ELF-1 (cell line): ENCODE data around the gene MYZAP.
A peak's percentile ranks its signal among the peaks of the same experiment; 100 is the strongest.

ENCODE experiments used
- DNase-seq: peaks from one replicate; pipeline ENCODE4 v3.0.0-alpha.2; 2016; ENCODE audit warnings: low read depth, low spot score

MYZAP gene

DNA sequence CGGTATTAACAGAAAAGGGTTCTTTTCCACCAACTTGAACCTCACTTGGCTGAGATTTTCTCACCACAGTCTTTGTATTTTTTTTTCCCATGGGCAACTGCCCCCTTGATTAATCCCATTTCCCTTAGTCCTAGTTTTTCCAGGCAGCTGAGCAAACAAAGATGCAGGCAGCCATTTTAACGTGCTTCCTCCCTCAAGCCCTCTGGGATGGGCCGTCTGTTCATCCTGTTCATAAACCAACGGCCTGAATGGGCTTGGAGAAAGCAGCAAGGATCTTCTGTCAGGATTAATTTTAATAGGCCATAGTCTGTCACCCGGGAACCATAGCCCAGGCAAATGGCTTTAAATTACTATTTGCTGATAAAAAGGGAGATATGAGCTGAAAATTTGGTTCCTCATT, 104.4 kb downstream of the MYZAP start:
- no peak for DNase-seq

DNA sequence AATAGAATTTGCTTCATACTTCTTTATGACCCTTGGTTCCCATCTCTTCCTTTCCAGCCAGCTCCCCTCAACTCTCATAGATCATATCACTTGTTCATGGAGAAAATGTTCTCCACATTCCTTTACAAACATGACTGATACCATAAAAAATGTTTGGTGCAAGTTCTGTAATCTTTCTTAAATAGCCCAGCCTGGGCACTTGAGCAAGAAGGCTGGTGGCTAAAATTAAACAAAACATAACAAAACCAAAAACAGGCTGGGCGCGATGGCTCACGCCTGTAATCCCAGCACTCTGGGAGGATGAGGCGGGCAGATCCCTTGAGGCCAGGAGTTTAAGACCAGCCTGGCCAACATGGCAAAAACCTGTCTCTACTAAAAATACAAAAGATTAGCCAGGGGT, 105.9 kb downstream of the MYZAP start:
- DNase-seq = no peak

DNA sequence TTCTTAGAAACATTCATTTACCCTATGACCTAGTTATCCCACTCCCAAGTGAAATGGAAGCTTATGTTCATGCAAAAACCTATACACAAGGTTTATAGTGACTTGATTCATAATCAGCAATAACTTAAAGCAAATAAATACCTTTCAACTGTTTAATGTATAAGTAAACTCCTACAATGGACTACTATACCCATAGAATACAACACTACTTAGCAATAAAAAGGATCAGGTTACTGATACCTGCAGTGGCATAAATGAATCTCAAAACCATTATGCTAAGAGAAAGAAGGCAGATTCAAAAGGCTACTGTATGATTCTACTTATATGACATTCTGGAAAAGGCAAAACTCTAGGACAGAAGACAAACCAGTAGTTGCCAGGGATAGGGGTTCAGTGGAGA, 106.5 kb downstream of the MYZAP start:
- no peak for DNase-seq

DNA sequence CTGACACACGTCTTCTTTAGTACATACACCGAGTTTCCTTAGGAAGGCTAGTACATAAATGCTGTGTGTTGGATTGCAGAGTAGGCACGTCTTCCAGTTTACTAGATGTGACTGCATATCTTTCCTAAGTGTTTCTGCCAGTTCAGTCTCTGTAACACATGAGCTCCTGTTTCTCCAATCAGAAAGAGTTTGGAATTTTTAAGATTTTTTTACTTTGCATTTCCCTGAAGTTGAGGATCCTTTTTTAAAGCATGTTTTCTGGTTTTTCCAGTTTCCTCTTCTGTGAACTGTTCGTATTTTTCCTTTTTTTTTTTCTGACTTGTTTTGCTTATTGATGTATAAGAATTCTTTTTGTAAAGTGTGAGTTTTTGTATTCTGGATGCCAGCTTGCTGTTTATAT, 107.3 kb downstream of the MYZAP start:
- no peak for DNase-seq

DNA sequence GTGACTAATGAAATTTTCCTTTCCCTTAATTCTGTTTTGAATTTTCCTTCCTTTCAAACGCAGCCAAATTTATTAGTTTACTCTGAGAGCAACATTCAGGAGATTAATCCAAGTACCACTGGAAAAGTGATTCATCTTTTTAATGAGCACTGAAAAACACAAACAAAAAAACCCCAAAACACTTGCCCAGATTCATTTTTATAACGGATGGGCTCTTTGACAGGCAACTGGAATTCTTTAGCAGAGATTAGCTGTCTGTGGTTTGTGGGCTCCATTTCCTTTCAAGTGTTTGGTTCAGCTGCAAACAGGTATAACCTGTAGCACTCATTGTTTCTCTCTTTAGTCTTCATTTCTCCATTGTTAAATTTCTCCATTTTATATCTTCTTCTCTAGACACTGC, 111.7 kb downstream of the MYZAP start:
- no peak for DNase-seq

DNA sequence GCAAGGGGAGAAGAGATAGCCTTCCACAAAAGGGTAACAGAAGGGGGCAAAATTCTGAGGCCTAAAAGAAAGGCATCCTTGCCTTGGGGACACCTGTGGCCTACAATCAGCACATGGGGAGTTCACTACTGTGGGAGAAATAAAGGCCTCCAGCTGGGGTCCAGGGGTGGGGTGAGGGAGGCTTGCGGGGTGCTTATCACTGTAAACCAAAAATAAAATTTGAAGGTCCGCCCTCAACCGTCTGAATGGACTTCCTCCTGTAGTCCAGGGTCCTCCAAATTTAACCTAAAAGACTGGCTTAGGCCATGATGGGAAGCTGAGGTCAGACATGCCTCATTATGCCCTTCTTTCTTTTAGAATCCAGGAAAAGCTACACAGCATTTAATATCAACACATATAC, 112.7 kb downstream of the MYZAP start:
- no peak for DNase-seq

DNA sequence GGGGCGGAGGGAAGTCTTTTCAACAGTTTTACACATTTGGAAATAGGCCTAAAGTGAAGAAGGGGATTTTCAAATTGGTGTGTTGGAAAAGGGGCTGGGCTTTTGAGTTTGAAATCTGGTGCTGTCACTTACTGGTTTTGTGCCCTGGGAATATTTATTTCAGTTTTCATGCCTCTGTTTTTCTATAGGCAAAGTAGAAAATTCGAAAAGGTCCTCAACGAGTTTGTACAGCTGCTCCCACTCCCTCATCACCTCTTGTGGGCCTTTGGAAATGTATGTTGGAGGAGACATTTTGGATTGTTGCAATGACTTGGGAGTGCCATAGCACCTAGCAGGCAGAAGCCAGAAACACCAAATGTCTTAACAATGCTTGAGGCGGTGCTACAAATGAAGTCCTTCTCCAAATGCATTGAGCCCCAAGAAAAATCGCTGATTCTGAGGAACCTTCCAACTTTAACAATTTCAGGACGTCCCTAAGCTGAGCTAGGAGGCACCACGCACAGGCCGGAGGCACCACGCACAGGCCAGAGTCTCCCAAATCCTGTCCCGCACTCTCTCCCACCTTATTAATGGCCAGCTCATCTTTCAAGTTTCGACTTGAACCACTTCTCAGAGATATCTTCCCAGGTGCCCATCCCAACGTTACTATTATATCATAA, 114.2 kb downstream of the MYZAP start:
- DNase-seq = no peak

DNA sequence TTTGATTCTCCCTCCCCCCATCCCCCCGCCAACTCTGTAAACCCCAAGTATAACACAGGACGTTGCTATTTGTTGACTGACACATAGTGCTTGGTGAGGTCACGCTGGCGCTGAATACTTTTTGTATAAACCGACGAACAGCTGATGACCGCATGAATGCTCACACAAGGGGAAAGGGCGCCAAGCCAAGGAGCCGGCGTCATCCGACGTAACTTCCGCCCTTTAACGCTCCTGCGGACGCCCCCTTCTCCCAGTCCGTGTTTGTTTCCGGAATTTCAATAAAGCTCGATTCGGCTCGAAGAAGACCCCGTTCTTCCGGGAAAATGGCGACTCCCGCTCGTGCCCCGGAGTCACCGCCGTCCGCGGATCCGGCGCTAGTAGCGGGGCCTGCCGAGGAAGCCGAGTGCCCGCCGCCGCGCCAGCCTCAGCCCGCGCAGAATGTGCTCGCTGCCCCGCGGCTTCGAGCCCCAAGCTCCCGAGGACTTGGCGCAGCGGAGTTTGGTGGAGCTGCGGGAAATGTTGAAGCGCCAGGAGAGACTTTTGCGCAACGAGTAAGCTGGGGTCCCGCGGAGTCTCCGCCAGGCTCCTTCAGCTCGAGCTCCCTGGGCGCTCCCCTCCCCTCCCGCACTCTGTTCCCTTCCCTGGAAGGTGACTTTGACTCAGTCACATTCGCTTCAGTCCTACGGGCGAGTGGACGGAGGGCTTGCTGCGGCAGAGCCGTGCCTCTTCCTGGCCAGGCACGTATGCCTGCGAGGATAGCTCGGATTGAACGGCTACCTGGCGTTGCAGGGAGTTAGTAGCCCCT, 114.9 kb downstream of the MYZAP start, which contains the start of gene POLR2M:
TSS of gene POLR2M (plus strand) at position 310 of the 805 bp plus-strand sequence. CDS start at position 439, 129 bp downstream.
- peak; percentile 96 for DNase-seq

DNA sequence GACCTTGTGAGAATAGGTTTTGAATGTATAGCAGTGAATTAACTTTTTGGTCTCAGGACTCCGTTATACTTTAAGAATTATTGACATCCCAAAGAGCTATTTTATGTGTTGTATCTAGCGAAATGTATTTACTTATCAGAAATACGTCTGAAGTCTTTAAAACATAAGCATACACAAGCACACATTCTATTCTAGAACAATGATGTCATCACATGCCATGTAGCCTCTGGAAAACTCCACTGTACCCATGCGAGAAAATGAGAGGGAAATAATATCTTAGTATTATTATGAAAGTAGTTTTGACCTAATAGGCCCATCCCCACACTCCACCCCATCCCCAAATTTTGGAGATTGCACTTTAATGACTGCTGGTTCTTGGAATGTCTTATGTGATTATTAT, 116.3 kb downstream of the MYZAP start:
- no peak for DNase-seq

DNA sequence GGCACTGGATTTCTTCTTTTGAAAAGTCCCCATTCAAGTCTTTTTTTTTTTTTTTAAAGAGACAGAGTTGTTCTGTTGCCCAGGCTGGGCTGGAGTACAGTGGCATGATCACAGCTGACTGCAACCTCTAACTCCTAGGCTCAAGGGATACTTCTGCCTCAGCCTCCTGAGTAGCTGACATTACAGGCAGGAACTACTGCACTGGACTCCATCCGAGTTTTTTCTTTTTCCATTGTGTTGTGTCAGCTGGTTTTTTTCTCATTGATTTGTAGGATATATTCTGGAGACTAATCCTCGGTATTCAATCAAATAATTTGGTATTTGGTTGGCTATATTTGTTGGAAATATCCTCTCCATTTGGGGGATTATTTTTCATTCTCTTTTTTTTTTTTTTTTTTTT, 126.6 kb downstream of the MYZAP start:
- DNase-seq = no peak

DNA sequence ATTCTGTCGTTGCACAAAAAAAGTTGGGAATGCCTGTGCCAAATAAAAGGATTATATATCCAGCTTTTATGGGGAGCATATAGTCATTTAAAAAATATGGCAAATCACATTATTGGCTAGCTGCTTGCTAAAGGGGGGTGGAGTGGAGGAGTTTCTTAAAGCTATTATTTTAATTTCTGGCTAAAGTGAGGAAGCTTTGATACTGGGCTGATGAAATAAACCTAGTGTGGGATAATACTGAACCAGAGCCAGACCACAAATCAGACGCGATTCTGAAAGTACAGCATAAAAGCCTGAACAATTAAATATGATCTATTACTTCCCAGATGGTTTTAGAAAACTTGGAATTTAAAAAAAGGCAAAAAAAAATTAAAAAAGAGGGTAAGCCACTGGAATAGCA, 129.2 kb downstream of the MYZAP start:
- no peak for DNase-seq

DNA sequence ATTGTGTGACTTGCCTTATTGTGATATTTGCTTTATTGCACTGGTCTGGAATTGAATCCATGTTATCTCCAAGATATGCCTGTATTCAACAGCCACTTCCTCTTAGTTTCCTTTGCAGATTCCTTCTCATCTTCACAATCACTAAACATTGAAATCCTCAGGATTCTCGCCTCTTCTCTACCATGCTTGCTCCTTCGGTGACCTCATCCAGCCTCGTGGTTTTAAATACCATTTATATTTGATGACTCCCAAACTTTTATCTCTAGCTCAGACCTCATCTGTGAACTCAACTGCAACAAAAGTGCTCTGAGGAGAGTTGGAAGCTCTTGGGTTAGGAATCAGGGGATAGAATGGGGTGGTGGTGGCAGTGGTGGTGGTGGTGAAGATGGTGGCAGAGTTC, 134.7 kb downstream of the MYZAP start:
- DNase-seq = no peak

DNA sequence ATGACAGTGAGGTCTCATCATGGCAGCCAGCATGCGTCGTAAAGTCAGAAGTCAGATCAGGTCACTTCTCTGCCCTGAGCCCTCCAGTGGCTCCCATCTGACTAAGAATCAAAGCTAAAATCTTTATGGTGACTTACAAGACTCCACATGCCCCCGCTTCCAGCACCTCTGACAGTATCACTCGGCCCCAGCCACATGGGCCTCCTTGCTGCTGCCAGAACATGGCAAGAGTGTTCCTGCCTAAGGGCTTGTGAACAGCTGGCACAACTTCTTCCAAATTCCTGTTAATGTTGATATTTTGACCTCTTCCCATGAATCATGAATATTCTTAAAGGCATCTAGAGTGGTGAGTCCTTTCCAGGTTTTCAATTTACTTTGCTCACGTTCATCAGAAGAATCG, 135.3 kb downstream of the MYZAP start:
- DNase-seq = no peak

DNA sequence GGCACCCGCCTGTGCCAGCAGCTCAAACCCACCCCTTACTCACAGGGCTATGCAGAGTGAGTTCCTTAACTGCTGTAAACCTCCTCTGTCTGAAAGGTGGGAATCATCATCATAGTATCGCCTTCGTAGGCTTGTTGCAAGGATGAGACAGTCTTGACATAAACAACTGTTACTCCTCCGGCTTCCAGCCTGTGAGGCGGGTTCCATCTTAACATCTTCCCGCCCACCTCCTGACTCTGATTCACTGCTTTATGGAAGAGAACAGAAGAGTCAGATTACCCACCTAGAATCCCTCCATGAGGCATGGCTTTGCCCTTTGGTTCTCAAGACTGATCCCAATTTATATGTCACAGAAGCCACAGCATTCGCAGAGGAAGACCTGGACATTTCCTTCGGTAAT, 136.7 kb downstream of the MYZAP start:
- DNase-seq = no peak

DNA sequence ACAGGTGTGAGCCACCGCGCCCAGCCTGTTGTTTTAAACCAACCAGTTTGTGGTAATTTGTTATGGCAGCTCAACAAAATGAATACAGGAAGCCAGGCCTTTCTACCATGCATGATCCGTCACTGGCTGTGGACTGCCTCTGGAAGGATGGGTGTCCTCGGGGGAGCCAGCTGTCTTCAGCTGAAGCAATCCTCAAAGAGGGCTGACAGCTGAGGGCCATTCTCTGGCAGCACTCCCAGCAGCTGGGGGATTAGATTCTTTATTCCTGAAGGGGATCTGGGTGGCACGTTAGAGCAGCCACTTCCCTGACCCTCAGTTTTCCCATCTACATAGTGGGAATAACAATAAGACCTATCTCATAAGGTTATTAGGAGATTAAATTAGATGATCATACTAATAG, 139.2 kb downstream of the MYZAP start:
- no peak for DNase-seq

DNA sequence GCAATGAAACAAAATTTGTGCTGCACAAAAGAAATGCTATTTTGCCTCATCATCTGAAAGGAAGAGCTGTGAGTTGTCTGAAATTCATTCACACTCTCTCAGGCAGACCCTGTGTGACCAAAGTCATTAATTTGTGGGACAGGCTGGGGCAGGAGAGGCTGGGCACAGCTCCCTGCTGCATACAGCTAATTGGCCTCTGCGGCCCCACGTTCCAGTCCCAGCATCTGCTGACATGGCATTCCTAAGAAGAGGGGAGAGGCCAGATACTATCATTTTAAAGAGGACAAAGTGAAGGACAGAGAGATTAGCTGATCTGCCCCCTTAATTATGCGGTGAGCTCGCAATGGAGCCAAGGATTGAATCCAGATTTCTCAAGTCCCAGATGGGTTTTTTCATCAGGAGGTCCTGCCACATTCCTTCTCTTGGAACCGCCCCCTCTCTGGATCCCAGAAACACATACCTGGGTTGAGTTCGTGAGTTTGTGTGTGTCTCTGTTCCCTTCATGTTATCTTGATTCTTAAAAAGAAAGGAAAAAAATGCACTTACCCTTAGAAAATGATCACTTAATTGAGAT, 139.9 kb downstream of the MYZAP start:
- peak; percentile 44 for DNase-seq

DNA sequence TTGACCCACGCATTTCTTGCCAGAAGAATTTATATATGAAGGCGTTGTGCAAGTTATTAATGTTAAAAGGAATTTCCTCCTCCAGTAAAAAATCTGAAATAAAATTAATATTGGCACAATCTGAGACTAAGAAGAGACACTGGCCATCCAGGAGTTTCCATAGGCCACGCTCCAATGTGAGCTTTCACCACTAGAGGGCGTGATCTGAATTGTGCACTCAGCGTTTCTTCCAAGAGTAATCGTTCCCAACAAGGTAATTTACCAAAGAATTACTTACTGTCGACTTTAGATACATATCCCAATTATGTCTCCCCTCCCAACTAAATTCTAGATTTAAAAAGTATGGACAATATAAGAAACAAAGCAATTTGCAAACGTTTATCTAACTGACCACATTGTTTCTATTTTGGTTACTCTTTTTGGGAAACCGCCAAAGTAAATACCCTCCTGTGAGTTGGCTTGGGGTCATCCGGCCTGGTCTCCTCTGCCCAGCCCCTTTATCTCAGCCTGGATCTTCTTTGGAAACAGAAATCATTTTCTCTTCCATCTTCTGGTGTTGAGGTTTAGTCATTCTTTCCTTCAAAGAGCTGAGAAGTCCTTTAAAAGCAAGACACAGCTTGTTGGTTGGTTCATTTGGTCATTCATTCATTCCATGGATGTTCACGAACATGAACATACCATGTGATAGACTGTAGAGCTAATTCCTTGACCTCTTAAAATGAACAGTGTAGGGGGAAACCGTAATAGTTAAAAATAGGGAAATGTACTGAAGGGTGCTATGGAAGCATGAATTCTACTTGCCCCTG, 141.0 kb downstream of the MYZAP start:
- peak; percentile 36 for DNase-seq

DNA sequence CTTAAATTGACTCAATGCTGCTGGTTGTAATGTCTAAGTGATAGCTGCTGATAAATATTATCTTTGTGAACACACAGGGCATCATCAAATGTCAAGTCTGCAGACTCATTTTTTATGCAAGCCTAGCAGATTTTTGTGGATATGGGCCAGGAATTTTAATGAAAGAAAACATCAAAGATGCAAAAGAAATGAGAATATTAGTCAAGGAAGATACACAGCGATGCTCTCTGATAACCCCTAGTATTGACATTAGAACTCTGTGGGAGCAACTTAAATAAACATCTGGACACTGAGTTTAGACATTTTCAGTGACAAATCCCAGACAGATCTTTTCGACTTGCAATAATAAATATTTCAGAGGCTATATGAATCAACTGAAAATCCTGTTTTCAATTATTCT, 143.2 kb downstream of the MYZAP start:
- DNase-seq = no peak
